ENCODE results near the gene NETO2. TPM values are rescaled to one million over a fixed set of nuclear protein-coding genes. Genes with fewer than 3 reads are reported as not detected.
A peak's percentile ranks its signal among the peaks of the same experiment; 100 is the strongest.

NETO2 gene
- total and polyA plus RNA-seq, 2 of the 13 experiments (the other 11 are each of a cell fraction or from before 2014, with no cell fraction given) = 8.2 to 13.5 TPM

- TF ChIP-seq ZUFSP (CRISPR knock-in tag; IDR thresholded peaks at IDR 0.05; ENCODE audit: borderline replicate concordance) (no peak), PCBP1 (IDR thresholded peaks at IDR 0.05; ENCODE audit: borderline replicate concordance, low read depth, low read length) (no peak), MYC (CRISPR knock-in tag; IDR thresholded peaks at IDR 0.05; ENCODE audit: borderline replicate concordance) (peak; percentile 36; the same call in 1 of the 2 replicates), NFIC (IDR thresholded peaks at IDR 0.05; ENCODE audit: low read length) (no peak), KLF15 (CRISPR knock-in tag; IDR thresholded peaks at IDR 0.05; ENCODE audit: borderline replicate concordance) (no peak), POLR2AphosphoS2 (IDR thresholded peaks at IDR 0.05; ENCODE audit: low read depth, low read length) (no peak), SIN3A (IDR thresholded peaks at IDR 0.05; ENCODE audit: borderline replicate concordance, low read depth, low read length) (no peak), ZNF891 (CRISPR knock-in tag; IDR thresholded peaks at IDR 0.05) (no peak), RBM22 (optimal IDR thresholded peaks at IDR 0.05; ENCODE audit: low read length) (no peak), KDM1A (CRISPR knock-in tag; IDR thresholded peaks at IDR 0.05) (0 out of 2 replicates have a peak, but pooled peaks have one; percentile 44), SETDB1 (CRISPR knock-in tag; IDR thresholded peaks at IDR 0.05; ENCODE audit: borderline replicate concordance) (no peak), TFDP2 (CRISPR knock-in tag; IDR thresholded peaks at IDR 0.05) (no peak), ZNF207 (IDR thresholded peaks at IDR 0.05; ENCODE audit: borderline replicate concordance) (no peak), KLF9 (CRISPR knock-in tag; IDR thresholded peaks at IDR 0.05; ENCODE audit: low read depth) (no peak), ZNF672 (CRISPR knock-in tag; IDR thresholded peaks at IDR 0.05) (no peak), TMF1 (CRISPR knock-in tag; IDR thresholded peaks at IDR 0.05; ENCODE audit: low read depth) (no peak), ZBTB38 (CRISPR knock-in tag; IDR thresholded peaks at IDR 0.05) (peak; percentile 44; the same call in 1 of the 2 replicates), ATF7-NPFF (CRISPR knock-in tag; IDR thresholded peaks at IDR 0.05; ENCODE audit: low read depth) (no peak), ZNF766 (CRISPR knock-in tag; IDR thresholded peaks at IDR 0.05; ENCODE audit: borderline replicate concordance) (no peak), FIP1L1 (IDR thresholded peaks at IDR 0.05; ENCODE audit: borderline replicate concordance, insufficient read depth, low read depth, low read length) (no peak), KLF12 (CRISPR knock-in tag; IDR thresholded peaks at IDR 0.05; ENCODE audit: borderline replicate concordance) (0 out of 2 replicates have a peak, but pooled peaks have one; percentile 34), BHLHE40 (IDR thresholded peaks at IDR 0.05; ENCODE audit: low read length) (0 out of 2 replicates have a peak, but pooled peaks have one; percentile 23), ARNT (IDR thresholded peaks at IDR 0.05) (no peak), ZSCAN12 (CRISPR knock-in tag; IDR thresholded peaks at IDR 0.05) (no peak)
These were observed 1.8 kb downstream of the NETO2 start (continued) for GRCh38 chr16:47141773-47142485.

All from HepG2 (cell line).